ENCODE measurements around the gene IGF2BP3.

The IGF2BP3 gene

DNA sequence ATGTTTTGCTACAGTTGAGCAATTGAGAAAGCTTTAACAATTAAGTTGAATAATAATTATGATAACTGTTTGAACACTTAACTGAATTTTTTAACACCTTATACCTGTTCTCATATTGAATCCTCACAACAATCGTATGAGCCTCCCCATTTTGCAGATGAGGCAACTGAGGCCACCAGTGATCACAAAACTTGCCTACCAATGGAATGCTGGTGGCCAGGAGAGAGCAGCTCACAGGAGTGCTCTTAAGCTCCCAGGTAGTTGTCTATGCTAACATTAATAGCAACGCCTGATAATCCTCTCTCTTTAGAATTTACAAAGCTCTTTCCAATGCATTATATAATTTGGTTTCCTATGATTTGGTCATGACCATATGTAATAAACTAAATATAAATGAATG, 202.1 kb downstream of the IGF2BP3 start:
- no peak overlapping the region for H3K4me3 ChIP-seq (ENCODE audit: low read depth, low read length)
- no peak for DNase-seq (ENCODE audit: low read depth)
- TF ChIP-seq, protein P1, sequence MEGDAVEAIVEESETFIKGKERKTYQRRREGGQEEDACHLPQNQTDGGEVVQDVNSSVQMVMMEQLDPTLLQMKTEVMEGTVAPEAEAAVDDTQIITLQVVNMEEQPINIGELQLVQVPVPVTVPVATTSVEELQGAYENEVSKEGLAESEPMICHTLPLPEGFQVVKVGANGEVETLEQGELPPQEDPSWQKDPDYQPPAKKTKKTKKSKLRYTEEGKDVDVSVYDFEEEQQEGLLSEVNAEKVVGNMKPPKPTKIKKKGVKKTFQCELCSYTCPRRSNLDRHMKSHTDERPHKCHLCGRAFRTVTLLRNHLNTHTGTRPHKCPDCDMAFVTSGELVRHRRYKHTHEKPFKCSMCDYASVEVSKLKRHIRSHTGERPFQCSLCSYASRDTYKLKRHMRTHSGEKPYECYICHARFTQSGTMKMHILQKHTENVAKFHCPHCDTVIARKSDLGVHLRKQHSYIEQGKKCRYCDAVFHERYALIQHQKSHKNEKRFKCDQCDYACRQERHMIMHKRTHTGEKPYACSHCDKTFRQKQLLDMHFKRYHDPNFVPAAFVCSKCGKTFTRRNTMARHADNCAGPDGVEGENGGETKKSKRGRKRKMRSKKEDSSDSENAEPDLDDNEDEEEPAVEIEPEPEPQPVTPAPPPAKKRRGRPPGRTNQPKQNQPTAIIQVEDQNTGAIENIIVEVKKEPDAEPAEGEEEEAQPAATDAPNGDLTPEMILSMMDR (conservative IDR thresholded peaks at IDR 0.05; ENCODE audit: low read depth, low read length), result no peak

- TF ChIP-seq, protein P1 (conservative IDR thresholded peaks at IDR 0.05; ENCODE audit: low read depth, low read length), result no peak
- no peak for DNase-seq (ENCODE audit: low read depth)
- no peak overlapping the region for H3K4me3 ChIP-seq (ENCODE audit: low read depth, low read length)
Measured at GRCh38 chr7:23267357-23267756, 202.9 kb downstream of the IGF2BP3 start.

GRCh38 chr7:23266918-23267317, 203.4 kb downstream of the IGF2BP3 start:
- DNase-seq (ENCODE audit: low read depth), result no peak
- TF ChIP-seq, protein P1 (conservative IDR thresholded peaks at IDR 0.05; ENCODE audit: low read depth, low read length), result no peak

DNA sequence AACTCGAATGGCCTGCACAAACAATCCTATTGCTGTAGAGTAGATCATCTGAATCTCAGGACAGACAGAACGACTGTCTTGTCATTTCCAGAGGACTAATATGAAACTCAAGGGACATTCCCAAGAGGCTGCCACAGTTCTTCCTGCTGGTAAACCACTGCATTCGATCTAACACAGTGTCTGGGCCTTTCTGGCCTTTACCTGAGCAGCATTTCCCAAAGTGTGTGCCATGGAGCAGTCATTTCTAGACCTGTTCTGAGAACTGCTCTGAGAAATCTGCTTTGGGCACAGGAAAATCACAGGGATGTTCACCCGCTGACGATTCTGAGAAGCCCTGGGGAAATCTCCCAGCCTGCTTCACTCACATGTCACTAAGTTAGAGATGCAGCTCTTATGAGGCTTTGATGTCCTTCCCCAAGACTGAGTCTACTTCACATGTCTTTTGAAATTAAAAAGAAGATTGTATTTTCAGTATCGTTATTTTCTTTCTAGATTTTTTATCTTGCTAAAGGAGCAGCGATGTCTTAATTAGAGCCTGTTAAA, 205.3 kb downstream of the IGF2BP3 start:
- DNase-seq (ENCODE audit: low read depth), result no peak
- H3K4me3 ChIP-seq (ENCODE audit: low read depth, low read length), result no peak overlapping the region
- TF ChIP-seq, protein P1 (conservative IDR thresholded peaks at IDR 0.05; ENCODE audit: low read depth, low read length), result no peak

More at GRCh38 chr7:23266918-23267317, 203.4 kb downstream of the IGF2BP3 start:
- H3K4me3 ChIP-seq (ENCODE audit: low read depth, low read length), result no peak overlapping the region

DNA sequence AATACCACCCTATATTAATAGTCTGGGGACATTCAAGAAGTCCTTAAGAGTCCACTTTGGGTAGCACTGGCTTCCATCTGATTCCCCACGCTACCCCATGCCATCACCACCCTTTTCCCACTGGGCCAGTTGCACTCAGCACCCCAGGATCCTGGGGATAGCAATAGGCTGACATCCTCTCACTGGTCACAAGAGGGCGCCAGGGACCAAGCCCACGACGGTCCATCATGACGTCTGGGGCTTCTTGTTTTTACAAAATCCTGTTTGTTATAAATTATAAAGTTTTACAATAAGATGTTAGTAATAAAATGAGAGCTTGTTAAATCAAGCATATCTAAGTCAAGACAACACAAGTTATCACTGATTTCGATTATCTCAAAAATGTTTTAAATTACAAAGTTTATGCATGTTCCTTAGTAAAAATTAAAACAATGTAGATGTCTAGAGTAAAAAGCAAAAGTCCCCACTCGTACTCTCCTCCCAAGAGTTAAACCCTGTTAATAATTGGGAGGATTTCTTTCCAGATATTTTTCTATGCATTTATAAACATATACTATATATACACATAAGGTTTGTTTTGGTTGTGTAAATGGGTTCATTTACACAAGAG, 208.3 kb downstream of the IGF2BP3 start:
- no peak overlapping the region for H3K4me3 ChIP-seq (ENCODE audit: low read depth, low read length)
- peak; percentile 81 for DNase-seq (ENCODE audit: low read depth)
- TF ChIP-seq, protein P1 (conservative IDR thresholded peaks at IDR 0.05; ENCODE audit: low read depth, low read length), result peak; percentile 95

DNA sequence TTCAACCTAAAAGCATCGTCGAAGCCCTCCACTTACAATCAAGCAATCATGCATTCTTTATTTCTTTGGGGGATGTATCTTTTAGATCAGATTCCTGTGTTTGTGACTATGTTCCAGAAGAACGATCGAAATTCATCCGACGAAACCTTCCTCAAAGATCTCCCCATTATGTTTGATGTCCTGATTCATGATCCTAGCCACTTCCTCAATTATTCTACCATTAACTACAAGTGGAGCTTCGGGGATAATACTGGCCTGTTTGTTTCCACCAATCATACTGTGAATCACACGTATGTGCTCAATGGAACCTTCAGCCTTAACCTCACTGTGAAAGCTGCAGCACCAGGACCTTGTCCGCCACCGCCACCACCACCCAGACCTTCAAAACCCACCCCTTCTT, 209.9 kb downstream of the IGF2BP3 start:
- H3K4me3 ChIP-seq (ENCODE audit: low read depth, low read length), result no peak overlapping the region
- TF ChIP-seq, protein P1 (conservative IDR thresholded peaks at IDR 0.05; ENCODE audit: low read depth, low read length), result no peak
- DNase-seq (ENCODE audit: low read depth), result no peak
